ENCODE measurements around the gene NISCH.

Gene NISCH

DNA sequence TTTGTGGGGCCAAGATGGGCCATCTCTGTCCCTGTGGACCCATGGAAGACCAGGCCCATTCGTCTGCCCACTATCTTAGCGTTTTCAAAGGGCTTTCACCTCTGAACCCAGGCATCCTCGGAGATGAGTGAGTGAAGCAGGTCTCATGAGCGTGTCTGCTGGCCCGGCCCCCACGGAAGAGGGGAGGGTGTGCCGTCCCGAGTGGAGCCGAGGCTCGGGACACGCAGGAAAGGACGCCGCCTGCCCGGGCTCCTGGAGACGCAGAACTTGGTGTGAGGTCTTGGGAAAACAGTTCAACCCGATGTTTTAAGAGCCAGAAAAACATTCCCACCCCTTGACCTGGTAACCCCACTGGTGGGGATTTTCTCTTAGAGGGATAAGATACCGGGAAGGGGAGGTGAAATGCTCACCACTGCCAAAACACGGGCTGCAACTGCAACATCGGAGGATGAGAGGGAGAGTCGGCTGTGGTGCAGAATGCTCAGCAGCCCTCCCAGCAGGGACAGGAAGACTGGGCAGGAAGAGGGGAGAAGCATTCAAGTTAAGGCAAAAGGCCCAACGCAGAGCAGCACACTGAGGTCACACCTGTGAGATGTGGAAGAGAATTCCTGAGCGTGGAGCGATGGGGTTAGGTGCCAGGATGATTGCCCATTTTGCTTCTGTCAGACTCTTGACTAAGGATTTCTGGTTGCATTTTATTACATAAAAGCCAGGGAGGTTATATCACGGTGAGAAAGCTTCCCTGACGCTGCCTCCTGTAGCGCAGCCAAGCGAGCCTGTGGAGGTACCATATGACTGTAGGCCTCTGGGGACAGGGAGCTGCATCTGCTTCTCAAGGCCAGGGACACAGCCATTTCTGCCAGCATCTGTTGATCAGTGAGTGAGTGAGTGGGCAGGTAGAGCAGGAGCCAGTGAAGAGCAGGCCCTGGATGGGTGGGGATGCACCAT lies 25.6 kb downstream of the NISCH start:
- no peak overlapping the region for H3K4me3 ChIP-seq (ENCODE audit: low read depth, low read length)
- TF ChIP-seq, protein P1, sequence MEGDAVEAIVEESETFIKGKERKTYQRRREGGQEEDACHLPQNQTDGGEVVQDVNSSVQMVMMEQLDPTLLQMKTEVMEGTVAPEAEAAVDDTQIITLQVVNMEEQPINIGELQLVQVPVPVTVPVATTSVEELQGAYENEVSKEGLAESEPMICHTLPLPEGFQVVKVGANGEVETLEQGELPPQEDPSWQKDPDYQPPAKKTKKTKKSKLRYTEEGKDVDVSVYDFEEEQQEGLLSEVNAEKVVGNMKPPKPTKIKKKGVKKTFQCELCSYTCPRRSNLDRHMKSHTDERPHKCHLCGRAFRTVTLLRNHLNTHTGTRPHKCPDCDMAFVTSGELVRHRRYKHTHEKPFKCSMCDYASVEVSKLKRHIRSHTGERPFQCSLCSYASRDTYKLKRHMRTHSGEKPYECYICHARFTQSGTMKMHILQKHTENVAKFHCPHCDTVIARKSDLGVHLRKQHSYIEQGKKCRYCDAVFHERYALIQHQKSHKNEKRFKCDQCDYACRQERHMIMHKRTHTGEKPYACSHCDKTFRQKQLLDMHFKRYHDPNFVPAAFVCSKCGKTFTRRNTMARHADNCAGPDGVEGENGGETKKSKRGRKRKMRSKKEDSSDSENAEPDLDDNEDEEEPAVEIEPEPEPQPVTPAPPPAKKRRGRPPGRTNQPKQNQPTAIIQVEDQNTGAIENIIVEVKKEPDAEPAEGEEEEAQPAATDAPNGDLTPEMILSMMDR (conservative IDR thresholded peaks at IDR 0.05; ENCODE audit: low read depth, low read length) = no peak
- no peak for DNase-seq (ENCODE audit: low read depth)

DNA sequence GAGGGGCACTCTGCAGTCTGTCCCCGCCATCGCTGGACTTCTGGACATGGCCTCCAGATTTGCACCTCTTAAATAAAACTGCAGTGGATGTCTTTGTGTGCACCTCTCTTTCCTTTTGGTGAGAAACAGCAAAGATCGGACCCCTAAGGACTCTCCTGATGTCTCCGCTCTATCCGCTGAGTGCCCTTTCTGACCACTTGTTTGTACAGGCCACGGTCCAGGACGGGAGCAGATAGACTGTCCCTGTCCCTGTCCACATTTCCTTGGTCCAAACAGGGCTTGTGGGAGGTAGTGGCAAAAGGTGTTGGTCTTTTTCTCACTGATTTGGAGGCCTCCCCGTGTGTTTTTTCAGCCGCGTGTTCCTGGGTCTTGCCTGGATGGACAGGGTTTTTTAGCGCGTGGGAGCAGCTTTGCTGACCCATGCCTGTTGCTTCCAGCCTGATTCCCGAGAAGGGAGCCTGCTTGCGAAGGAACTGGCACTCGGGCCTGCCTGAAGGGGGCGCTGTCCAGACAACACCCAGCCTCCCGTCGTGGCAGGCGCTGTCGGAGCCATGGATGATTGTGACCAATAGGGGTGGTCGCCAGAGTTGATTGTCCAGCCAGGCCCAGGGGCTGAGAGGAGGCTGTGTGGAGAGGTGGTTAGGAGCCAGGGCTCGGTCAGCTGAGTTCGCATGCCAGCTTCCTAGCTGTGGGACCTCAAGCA lies 26.6 kb downstream of the NISCH start:
- no peak overlapping the region for H3K4me3 ChIP-seq (ENCODE audit: low read depth, low read length)
- TF ChIP-seq, protein P1 (conservative IDR thresholded peaks at IDR 0.05; ENCODE audit: low read depth, low read length) = peak; percentile 65
- DNase-seq (ENCODE audit: low read depth) = peak; percentile 45

DNA sequence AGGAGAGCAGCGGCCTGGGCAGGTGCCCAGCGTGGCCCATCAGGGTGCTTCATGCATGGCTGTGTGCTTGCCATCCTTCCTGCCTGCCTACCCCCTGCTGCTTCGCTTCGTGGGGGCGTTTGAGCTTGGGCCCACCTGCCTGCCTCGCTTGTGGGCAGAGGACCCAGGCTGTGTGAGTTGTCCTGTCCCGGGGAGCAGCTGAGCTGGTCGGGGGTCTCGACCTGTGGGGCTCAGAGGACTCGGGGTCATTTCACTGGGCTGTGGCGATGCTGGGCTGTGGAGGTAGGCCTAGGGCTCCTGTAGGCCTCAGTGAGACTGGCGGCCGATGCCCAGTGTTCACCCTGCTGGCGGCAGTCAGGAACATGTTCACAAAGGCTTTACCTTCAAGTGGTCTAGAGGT lies 27.7 kb downstream of the NISCH start:
- no peak for DNase-seq (ENCODE audit: low read depth)
- no peak overlapping the region for H3K4me3 ChIP-seq (ENCODE audit: low read depth, low read length)
- TF ChIP-seq, protein P1 (conservative IDR thresholded peaks at IDR 0.05; ENCODE audit: low read depth, low read length) = no peak

DNA sequence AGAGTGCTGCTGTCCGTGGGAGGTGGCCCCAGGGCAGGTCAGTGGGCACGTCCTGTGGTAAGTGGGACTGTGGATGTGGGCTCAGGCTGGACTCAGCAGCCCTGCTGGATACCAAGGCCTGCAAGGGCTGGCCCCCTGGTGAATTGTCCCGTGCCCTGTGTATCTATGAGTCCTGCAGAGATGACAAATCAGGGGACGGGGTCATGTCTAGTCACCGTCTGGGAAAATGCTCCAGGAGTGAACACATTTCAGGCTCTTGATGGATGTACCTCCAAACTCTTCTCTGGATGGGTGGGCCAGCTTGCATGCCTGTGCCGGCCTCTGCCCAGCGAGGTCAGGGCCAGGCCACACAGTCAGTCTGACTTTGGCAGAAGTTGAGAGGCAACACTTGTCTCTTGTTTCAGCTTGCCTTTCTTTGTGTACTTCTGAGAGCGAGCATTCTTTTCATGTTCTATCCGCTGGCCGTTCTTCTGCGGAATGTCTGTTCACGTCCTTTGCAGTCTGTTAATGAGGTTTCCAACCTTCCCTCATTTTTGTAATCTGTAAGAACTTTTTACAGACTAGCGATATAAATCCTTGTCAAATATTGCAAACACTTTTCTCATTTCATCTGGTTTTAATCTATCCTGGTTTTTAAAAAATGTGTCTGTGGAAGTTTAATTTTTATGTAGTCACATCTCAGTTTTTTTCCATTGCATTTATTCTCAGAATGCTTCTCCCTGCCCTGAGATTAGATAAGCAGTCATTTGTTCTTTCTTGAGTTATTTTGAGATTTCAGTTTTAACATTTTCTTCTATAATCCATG lies 28.4 kb downstream of the NISCH start:
- no peak overlapping the region for H3K4me3 ChIP-seq (ENCODE audit: low read depth, low read length)
- DNase-seq (ENCODE audit: low read depth) = peak; percentile 63
- TF ChIP-seq, protein P1 (conservative IDR thresholded peaks at IDR 0.05; ENCODE audit: low read depth, low read length) = no peak

DNA sequence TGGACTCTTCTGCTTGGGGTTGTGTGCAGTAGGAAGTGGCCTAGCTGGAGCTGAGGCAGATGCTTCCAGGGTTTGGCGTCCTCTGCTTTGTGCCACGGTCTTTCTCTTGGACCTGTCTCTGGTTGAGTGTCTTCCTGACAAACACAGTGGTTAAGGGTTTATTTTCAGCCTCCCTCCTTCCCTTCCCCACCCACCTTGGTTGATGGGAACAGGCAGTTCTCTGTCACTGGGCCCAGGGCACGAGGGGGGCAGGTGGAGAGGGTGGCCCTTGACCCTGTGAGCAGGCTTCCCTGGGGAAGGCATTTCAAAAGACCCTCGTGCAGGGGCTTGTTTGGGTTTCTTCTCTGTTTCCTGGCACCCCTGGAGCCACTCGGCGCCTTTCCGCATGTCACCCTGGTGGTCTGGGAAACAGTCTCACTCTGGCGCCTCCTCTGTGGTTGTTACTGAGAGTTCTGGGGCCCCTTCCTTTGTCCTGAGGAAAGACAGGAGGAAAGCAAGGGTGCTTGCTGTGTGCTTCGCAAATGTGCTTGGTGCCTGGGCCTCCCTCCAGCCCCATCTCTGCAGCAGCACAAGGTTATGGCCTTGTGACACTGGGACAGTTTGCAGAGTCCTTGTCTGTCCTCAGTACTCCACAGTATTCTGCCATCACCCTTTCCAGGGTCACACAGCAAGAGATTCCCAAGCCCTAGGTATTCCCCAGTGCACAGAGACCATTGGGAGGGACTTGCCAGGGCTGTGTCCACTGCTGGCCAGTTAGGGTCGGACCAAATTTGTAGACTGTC lies 29.5 kb downstream of the NISCH start:
- TF ChIP-seq, protein P1 (conservative IDR thresholded peaks at IDR 0.05; ENCODE audit: low read depth, low read length) = no peak
- no peak overlapping the region for H3K4me3 ChIP-seq (ENCODE audit: low read depth, low read length)
- DNase-seq (ENCODE audit: low read depth) = no peak

Data from choroid plexus epithelial cell (primary cell).